Activated T-helper 1 cell treated with anti-CD3 and anti-CD28 coated beads, Interleukin-2, amount 50 U/mL, for 16 hours (primary cell): ENCODE results near the gene DNAH6.
"Not testable (repeated sequence)": the region's sequence is repeated elsewhere in the genome, so short reads cannot be mapped to it uniquely, and the experiment has no call there.

Experiments used
- DNase-seq, 2 donors: peaks; one replicate each; pipeline ENCODE4 v3.0.0-alpha.2; 2020; ENCODE audit warnings: low read depth in 1 of 2, low spot score in 1 of 2

The DNAH6 gene

DNA sequence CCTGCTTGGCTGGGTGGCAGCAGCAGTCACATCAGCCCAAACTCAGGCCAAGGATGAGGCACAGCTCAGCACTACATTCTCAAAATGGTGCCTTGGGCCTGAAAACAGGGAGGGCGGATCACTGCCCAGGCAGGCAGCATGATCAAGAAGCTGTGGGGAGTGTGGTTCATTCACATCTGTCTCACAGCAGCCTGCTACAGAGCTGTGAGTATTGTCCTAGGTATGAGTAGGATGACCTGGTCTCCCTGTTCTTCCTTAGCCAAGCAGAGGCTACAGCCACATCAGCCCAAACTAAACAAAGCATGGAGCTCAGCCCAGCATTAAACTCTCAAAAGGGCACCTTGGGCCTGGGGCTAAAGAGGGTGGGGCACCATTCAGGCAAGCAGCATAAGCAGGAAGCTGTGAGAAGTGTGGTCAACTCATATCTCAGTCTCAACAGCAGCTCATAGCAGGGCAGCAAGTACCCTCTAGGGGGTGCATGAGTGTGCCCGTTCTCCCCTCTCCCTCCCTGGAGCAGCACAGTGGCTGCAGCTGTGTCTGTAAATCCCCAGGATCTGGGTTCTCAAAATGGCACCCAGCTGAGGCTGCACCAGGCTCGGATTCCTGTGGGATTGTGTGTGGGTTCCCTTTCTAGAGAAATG lies 225.0 kb downstream of the DNAH6 start:
- DNase-seq, result peak in 1 of 2 donors; percentile 19

DNA sequence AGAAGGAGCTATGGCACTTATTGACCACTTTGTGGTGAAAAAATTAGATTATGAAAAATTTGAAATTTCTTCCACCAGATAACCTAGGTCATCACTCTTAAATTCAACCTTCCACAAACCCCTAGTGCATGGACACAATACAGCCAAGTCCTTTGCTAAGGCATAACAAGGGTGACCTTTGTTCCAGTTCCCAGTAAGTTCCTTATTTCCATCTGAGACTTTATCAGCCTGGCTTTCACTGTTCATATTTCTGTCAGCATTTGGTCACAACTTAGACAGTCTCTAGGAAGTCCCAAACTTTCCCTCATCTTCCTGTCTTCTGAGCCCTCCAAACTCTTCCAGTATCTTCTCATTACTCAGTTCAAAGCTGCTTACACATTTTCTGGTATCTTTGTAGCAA lies 232.0 kb downstream of the DNAH6 start:
- DNase-seq, result no peak

DNA sequence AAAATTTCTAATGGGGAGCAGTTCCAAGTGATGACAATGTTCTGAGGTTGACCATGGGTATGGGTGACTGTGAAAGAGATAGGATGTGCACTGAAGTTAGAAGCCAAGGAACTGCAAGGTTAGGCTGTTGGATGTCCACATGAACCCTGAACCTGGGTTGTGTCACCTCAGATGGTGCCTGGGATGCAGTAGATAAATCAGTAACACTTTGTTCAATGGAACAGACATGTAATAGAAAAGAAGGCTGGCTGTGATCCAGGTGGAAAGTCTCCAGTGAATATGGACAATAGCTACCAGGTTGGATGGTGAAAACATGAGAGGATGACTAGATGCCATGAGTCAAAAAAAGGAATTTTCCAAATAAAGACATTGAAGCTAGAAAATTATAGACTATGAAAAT lies 233.1 kb downstream of the DNAH6 start:
- DNase-seq, result no peak

DNA sequence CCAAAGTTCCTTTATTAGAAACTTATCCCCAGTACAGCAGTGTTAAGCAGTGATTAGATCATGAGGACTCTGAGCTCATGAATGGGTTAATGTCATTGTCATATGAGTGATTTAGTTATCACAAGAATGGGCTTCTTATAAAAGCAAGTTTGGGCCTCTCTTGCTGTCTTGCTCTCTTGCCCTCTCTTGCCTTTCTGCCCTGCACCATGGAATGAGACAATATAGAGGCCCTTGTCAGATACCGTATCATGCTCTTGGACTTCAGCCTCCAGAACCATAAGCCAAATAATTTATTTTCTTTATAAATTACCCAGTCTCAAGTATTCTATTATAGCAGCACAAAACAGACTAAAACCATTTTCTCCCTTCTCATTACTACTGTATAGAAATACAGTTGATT lies 238.8 kb downstream of the DNAH6 start:
- no peak for DNase-seq

DNA sequence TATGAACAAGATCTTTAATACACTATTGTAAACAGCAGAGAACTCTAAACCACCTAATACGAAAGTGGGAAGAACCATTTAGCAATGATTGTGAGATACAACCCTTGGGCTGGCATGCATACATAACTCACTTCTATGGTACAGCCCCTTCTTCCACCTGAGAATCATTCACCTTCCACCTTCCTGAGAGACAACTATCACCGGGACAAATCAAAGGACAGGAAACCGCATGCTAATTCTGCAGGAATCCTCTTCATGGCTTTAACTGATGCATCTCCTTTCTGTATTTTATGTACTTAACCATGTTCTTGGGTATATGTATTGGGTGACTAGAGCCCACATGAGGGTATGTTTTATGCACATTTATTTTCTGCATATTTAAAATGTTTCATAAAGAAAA lies 241.3 kb downstream of the DNAH6 start:
- DNase-seq, result no peak

DNA sequence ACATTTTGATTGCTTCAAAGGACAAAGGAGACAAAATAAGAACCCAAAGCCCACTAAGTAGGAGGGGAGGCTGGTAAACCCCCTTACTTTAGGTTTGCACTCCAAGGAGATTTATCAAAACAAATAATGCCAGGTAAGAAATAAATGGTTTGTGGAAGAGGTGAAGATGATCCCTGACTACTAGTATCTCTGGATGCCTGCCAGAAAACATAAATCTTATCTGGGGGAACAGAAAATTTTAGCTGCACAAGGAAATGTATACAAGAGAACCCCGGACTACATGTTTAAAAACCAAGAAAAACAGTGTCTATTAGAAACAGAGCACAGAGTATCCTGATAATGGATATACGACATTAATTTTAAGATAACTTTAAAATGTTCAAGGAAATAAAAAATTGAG lies 250.5 kb downstream of the DNAH6 start:
- no peak for DNase-seq

GRCh38 chr2:84768840-84769239 lies 252.5 kb downstream of the DNAH6 start:
- DNase-seq, result no peak

DNA sequence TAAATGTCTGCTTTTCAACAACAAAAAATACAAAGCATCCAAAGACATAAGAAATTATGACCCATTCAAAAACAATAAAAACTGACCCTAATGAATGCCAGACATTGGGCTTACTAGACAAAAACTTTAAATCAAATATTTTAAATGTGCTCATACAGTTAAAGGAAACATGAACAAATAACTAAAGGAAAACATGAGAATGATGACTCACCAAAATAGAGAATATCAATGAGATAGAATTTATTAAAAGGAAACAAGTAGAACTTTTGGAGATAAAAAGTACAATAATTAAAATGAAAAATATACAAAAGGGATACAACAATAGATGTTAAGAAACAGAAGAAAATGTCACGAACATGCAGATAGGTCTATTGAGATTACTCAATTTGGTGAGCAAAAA lies 254.0 kb downstream of the DNAH6 start:
- DNase-seq, result no peak

DNA sequence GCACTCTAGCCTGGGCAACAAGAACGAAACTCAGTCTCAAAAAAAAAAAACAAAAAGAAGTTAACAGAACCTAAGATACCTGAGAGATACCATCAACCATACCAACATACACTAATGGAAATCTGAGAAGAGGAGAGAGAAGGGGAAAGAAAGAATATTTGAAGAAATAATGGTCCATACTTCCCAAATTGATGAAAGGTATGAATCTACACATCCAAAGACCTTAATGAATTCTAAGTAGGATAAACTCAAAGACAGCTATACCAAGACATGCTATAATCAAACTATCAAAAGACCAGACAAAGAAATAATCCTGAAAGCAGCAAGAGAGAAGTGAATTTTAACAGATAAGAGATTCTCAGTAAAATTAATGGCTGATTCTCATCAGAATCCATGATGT lies 255.0 kb downstream of the DNAH6 start:
- DNase-seq, result no peak

DNA sequence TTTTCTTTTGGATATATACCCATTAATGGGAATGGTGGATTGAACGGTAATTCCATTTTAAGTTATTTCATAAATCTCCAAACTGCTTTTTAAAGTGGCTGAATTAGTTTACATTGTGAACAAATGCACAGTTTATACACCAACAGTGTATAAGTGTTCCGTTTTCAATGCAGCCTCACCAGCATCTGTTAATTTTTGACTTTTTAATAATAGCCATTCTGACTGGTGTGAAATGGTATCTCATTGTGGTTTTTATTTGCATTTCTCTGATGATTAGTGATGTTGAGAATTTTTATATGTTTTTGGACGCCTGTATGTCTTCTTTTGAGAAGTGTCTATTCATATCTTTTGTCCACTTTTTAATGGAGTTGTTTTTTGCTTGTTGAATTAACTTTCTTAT lies 257.3 kb downstream of the DNAH6 start:
- DNase-seq, result not testable (repeated sequence)

- no peak for DNase-seq
Observed at GRCh38 chr2:84776011-84776410, 259.7 kb downstream of the DNAH6 start.

DNA sequence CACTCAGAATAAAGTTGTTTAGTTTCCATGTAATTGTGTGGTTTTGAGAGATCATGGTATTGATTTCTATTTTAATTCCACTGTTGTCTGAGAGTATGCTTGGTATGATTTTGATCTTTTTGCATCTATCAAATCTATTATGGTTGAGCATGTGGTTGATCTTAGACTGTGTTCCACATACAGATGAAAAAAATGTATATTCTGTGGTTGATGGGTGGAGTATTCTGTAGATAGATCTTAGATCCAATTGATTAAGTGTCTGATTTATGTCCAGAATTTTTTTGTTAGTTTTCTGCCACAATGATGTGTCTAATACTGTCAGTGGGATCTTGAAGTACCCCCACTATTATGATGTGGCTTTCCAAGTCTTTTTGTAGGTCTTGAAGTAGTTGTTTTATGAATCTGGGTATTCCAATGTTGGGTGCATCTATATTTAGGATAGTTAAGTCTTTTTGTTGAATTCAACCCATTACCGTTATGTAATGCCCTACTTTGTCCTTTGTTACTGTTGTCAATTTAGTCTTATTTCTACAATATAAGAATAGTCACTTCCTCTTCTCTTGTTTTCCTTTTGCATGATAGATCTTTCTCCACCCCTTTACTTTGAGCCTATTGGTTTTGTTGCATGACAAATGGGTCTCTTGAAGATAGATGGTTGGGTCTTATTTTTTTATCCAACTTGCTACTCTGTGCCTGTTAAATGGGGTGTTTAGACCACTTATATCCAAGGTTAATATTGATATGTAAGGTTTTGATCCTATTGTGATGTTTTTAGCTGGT lies 262.8 kb downstream of the DNAH6 start:
- no peak for DNase-seq

DNA sequence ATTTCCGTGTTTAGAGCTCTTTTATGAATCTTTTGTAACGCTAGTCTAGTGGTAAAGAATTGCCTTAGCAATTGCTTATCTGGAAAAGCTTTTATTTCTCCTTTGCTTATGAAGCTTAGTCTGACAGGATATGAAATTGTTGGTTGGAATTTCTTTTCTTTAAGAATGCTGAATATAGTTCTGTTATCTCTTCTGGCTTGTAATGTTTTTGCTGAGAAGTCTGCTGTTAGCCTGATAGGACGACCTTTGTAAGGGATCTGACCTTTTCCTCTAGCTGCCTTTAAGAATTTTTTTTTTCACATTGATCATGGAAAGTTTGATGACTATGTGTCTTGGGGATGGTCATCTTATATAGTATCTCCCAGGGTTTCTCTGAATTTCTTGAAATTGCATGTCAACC lies 263.5 kb downstream of the DNAH6 start:
- DNase-seq, result no peak

DNA sequence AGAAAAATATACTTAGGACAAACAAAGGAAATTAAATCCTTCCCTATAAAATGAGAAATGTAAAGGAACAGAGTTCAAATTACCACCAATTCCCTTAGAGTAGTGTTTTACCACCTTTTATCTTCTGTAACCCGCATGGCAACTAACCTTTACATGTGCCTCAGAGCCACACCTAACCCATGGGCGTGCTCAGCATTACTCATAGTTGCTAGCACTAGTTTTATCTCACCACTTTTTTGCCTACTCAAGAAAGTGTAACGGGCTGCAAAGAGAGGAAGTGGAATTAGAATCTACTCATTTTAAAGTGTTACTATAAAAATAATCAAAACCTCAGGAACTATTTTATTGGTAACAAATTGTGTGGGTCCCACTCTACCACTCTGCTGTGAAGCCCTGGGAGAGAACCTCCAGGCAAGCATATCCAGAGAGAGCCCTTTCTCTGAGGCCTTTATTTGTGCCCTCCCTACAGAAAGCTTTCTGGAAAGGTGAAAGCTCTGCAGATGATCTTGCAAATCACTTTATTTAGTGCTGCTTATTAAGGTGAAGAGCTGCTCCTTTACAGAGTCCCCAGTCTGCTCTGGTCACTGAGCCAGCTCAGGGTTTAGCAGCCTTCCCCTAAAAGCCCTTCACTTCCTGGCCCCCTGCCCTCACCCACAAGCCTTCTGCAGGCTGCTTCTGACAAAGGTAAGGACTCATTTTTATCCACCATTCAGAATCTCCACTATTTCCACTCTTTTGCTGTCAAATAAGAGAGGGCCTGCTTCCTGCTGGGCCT lies 265.8 kb downstream of the DNAH6 start:
- peak in 1 of 2 donors; percentile 18 for DNase-seq

DNA sequence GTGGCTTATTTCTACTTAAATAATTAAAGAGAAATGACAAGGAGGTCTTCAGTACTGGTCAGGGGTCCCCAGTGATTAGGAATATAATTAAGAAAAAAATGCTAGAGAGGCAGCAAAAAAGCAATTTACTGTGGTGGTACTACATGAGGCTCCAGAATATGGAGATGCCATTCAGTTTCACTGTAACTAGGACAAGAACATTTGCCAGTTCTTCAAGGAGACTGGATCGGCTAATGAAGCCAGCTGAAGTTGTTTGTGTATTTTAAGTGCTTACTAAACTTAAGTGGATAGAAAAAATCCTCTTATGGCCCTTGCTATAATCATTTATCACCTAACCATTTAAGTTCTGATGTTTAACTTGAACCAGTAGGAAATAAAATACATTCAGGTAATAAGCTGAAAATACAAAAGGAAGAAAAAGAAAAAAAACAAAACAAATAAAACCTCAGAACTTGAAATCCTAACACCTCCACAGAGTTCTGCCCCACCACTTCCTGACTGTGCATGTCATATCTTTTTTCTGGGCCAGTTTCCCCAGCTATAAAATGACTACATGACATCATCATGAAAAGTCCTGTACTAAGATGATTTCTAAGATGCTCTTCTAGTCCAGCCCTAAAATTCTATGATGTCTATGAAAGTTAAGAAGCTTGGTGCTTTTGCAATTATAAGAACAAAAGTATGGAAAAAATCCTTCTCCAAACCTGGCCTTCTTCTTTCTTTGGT lies 266.6 kb downstream of the DNAH6 start:
- no peak for DNase-seq

DNA sequence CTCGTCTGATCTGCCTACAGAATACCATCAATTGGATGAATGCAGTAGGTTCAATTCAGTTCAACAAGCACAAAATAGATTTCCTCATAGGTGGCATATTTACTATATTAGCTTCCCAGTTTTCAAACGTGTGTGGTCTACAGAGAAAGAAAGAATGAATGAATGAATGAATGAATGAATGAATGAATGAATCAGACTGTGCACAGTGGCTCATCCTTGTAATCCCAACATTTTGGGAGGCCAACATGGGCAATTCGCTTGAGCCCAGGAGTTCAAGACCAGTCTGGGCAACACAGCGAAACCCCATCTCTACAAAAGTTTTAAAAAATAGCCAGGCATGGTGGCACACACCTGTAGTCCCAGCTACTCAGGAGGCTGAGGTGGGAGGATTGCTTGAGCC lies 269.7 kb downstream of the DNAH6 start:
- DNase-seq, result no peak

DNA sequence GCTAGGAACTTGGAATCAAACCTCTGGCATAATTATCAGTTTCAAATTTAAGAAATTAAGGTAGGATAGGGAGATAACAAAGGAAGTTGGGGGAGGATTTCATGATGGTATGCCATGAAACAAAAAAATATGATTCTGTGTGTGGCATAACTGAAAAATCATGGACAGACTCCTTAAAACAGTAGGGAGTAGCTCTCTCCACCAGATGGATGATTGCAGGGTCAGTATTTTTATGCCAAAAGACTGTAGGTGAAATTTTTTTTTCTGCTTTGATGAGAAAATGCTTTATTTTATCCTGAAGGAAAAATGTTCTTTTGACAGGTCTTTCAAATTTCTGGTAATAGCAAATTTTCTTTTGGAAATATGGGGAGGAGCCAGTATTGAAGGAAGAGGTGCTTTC lies 270.3 kb downstream of the DNAH6 start:
- DNase-seq, result no peak

DNA sequence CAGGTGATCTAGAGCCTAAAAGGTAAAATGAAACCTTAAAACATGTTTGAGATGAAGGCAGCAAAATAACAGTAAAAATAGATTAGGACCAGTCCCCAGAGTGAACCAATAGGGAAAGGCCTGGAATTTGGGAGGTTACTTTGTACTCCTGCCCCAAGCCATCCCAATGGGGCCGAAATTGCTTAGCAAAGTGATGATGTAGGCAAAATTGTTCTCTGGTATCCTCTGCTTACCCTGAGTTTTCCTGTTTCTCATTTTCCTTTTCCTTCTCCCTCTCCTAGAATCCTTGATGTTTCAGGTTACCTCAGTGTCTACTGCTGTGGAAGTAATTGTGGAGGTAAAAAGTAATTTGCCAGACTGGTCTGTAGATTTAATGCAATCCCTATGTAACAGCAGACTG lies 271.7 kb downstream of the DNAH6 start:
- DNase-seq, result no peak

GRCh38 chr2:84788498-84788897 lies 272.2 kb downstream of the DNAH6 start:
- DNase-seq, result no peak

DNA sequence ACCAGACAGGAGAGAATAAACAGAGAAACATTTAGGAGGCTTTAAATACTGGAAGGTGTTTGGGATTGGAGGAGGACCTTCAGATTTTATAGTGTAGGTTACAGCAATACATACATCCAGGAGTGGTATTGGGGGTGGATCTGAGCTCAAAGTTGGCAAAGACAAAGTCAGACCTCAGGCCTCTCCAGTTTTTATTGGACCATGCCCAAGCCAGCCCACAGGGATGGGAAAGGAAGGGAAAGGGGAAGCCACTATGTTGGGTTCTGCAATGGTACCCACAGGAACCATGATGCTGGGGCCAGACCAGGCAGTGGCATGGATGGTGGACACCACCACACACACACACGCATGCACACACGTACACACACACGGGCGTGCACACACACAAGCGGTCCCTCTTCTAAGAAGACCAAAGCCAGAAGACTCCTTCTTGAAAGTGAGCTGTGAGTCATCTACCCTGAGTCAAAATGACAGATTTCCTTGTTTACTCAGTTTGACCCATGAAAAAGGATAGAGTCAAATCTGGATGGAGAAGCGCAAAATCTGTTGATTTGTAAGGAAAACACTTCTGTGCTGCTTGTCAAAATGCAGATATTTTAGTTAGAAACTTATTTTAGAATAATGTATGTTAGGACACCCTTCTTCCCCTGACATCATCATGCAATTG lies 276.7 kb downstream of the DNAH6 start:
- no peak for DNase-seq

DNA sequence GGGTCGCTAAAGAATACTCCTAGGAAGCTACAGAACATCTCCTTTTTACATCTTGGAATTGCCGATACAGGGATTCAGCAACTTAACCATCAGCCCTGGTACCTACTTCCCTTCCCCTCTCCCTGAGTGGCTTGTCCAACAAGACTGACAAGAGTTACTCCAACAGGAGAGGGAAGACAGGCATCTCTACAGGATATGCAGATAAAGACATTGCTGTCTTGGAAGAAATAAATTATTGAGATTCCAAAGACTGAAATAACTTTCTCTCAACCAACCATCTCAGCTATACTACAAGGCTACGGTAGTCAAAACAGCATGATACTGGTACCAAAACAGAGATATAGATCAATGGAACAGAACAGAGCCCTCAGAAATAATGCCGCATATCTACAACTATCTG lies 277.3 kb downstream of the DNAH6 start:
- no peak for DNase-seq
